NCI-H345 treated with DMSO at 0.1 percent for 48 hours (cell line): ENCODE measurements around the gene ZNF530.

Source experiments
- DNase-seq: peaks from one replicate; lab custom pipeline; 2025; ENCODE audit not compliant: unreplicated experiment; lab: John Stamatoyannopoulos, UW

Gene ZNF530

GRCh38 chr19:57599761-57600383, at the start of gene ZNF530:
Gene ZNF530, plus strand, starts transcription at chr19:57599885. Its CDS starts 4,461 bp downstream, at chr19:57604346.
- DNase-seq: peak; percentile 47

- no peak for DNase-seq
Measured at GRCh38 chr19:57552432-57552831, 47.3 kb upstream of the ZNF530 start.

- DNase-seq: no peak
Measured at GRCh38 chr19:57557659-57558058, 42.0 kb upstream of the ZNF530 start.

- no peak for DNase-seq
Measured at GRCh38 chr19:57558525-57558924, 41.2 kb upstream of the ZNF530 start.

- DNase-seq: no peak
Measured at GRCh38 chr19:57559008-57559403, 40.7 kb upstream of the ZNF530 start.

- DNase-seq: peak; percentile 56
Measured at GRCh38 chr19:57559404-57560025, 40.2 kb upstream of the ZNF530 start, which contains the start of gene ZNF550. Gene ZNF550, minus strand, starts transcription at chr19:57559863. Its CDS starts 181 bp downstream, at chr19:57559682.

- no peak for DNase-seq
Measured at GRCh38 chr19:57560049-57560491, 39.6 kb upstream of the ZNF530 start.

- no peak for DNase-seq
Measured at GRCh38 chr19:57563547-57563946, 36.1 kb upstream of the ZNF530 start.

- no peak for DNase-seq
Measured at GRCh38 chr19:57566396-57567265, 33.1 kb upstream of the ZNF530 start.

- no peak for DNase-seq
Measured at GRCh38 chr19:57570707-57571106, 29.0 kb upstream of the ZNF530 start.

GRCh38 chr19:57572415-57572947, 27.2 kb upstream of the ZNF530 start:
- no peak for DNase-seq

GRCh38 chr19:57576661-57577060, 23.0 kb upstream of the ZNF530 start:
- no peak for DNase-seq

GRCh38 chr19:57578487-57579205, 21.0 kb upstream of the ZNF530 start, which contains the start of gene ZNF416:
Gene ZNF416, minus strand, starts transcription at chr19:57578911. Its CDS starts 207 bp downstream, at chr19:57578704.
- peak; percentile 89 for DNase-seq

GRCh38 chr19:57583104-57583520, 16.6 kb upstream of the ZNF530 start:
- DNase-seq: no peak

GRCh38 chr19:57583521-57584416, 15.9 kb upstream of the ZNF530 start, which contains the start of gene ZIK1:
Gene ZIK1, plus strand, starts transcription at chr19:57584145. Its CDS starts 212 bp downstream, at chr19:57584357.
- peak; percentile 77 for DNase-seq

GRCh38 chr19:57587529-57587928, 12.2 kb upstream of the ZNF530 start:
- no peak for DNase-seq

GRCh38 chr19:57599377-57599760, 316 bp upstream of the ZNF530 start:
- no peak for DNase-seq

GRCh38 chr19:57606931-57607330, 7.2 kb downstream of the ZNF530 start:
- DNase-seq: no peak

- DNase-seq: no peak
Measured at GRCh38 chr19:57611113-57611512, 11.4 kb downstream of the ZNF530 start.
